Measurements from ENCODE around the gene CEACAM16.
"Not testable (repeated sequence)": the region's sequence is repeated elsewhere in the genome, so short reads cannot be mapped to it uniquely, and the experiment has no call there.

The CEACAM16 gene, protein sequence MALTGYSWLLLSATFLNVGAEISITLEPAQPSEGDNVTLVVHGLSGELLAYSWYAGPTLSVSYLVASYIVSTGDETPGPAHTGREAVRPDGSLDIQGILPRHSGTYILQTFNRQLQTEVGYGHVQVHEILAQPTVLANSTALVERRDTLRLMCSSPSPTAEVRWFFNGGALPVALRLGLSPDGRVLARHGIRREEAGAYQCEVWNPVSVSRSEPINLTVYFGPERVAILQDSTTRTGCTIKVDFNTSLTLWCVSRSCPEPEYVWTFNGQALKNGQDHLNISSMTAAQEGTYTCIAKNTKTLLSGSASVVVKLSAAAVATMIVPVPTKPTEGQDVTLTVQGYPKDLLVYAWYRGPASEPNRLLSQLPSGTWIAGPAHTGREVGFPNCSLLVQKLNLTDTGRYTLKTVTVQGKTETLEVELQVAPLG

DNA sequence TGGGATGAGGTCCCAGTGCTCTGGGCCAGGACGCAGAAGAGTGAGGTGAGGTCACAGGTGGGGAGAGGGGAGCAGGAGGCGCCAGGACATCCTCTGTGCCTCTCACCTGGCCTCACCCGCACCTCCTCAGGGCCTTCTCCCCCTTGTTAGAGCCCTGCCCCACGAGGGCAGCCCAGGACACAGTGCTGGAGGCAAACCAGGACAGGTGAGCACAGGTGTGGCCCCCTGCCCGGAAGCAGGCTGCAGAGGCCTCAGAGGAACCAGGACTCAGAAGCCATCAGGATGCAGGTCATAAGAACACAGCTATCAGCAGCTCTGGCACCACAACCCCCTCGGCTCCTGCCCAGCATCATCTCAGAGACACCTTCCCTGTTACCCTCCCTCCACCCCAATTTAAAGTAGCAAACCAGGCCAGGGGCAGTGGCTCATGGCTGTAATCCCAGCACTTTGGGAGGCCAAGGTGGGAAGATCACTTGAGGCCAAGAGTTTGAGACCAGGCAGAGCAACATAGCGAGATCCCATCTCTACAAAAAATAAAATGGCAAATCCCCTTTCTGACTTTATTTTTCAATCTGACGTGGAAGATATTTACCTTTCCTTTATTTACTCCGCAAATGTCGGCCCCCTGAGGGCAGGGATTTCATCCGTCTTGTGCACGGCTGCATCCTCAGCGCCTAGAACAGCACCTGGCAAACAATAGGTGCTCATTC, at the start of gene CEACAM16:
Gene CEACAM16, plus strand, starts transcription at position 660 of the 710 bp plus-strand sequence. CDS start 2,306 bp downstream, outside the sequence.
- DNase-seq: no peak

DNA sequence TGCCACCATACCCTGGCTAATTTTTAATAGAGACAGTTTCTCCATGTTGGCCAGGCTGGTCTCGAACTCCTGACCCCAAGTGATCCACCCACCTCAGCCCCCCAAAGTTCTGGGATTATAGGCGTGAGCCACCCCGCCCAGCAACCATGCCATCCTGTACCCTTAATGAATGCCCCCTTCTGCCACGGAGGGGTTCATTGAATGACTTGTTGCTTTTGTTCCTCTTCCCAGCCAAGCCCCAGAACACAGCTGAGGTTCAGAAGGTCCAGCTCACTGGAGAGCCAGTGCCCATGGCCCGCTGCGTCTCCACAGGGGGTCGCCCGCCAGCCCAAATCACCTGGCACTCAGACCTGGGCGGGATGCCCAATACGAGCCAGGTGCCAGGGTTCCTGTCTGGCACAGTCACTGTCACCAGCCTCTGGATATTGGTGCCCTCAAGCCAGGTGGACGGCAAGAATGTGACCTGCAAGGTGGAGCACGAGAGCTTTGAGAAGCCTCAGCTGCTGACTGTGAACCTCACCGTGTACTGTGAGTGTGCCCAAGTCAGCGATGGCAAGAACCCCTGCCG, 49.3 kb upstream of the CEACAM16 start:
- no peak for DNase-seq

DNA sequence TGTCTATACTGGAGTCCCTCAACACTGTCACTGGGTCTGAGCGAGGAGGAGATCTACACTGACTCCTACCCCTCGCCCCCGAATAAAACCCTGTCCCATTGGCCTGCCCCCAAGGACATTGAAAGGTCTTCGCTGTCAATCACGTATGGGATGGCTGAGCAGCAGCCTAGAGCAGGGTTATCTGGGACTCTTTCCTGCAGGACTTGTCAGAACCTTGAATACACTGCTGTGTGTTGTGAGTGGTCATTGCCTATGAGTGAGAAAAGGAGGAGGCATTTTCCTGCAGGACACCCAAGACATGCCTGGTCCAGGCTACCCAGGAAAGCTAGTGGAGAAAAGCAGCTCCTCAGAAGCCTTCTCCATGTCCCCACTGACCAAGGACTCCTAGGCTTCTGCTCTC, 45.6 kb upstream of the CEACAM16 start:
- no peak for DNase-seq

DNA sequence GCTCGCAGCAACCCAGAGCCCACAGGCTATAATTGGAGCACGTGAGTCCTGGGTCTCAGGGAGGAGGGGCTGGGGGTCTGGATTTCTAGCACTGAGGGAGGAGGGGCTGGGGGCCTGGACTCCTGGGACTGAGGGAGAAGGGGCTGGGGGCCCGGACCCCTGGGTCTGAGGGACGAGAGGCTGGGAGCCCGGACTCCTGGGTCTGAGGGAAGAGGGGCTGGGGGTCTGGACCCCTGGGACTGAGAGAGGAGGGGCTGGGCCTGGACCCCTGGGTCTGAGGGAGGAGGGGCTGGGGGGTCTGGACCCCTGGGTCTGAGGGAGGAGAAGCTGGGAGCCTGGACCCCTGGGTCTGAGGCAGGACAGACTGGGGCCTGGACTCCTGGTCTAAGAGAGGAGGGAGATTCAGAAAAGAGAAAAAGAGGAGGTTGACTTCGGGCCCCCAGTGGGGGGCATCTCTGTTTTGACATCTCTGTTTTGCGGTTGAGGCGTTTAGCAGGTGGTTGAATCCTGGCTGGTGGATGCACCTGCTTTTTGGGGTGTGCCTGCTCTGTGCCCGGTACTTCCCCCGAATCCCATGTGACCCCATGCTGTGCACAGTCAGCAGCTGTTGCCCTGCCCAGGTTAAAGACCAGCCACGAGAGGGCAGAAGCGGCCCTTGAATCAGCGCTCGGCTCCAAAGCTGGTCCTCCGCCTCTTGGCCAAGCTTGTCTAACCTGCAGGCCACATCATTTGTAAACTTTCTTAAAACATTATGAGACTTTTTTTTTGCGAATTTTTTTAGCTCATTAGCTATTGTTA, 44.8 kb upstream of the CEACAM16 start:
- no peak for DNase-seq

DNA sequence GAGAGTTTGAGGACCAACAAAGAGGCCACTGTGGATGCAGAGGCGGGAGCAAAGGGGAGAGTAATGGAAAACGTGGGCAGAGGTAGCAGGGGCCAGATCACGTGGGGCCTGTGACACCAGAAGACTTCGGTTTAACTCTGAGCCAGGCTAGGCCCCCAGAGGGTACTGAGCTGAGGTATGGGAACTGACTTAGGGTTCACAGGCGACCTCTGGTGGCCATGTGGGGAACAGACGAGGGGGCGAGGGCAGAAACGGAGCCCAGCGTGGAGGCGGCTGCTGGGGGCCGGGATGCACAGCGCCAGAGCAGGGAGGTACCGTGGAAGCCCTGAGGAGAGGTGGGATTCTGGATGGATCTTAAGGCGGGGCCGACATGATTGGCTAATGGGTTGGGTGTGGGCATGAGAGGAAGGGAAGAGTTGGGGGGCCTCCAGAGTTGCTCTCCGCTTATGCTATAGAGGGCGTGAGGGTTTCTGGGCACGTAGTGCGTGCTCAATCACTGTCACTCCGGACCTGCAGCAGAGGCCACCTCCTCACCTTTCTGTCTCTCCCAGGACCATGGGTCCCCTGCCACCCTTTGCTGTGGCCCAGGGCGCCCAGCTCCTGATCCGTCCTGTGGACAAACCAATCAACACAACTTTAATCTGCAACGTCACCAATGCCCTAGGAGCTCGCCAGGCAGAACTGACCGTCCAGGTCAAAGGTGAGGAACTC, 41.6 kb upstream of the CEACAM16 start:
- DNase-seq: peak in 1 of 2 experiments; percentile 24

DNA sequence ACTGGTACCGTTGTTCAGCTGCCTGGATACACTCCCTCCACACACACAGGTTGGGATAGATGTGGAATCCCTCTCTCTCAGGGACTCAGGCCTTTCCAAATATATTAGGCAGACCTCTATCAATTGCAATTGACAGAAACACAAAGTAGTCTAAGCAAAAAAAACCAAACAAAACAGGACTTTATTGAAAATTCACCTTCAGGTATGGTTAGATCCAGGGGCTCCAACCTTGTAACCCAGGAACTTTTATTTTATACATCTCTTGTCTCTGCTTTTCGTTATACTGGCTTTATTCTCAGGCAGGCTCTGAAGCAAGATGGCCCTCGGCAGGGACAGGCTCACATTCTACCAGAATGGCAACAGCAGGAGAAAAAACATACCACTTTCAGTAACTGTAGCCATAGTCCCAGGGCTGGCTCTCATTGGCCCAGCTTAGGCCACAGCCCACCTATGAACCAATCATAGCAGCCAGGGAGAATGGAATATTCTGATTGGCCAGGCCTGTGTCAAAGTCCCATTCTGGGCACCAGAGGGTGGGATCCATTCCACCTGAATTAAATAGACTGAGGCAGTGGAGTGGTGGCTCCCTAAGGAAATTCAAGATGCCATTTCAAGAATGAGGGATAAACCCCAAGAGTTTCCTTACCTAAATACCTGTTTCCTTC, 40.8 kb upstream of the CEACAM16 start:
- no peak for DNase-seq

DNA sequence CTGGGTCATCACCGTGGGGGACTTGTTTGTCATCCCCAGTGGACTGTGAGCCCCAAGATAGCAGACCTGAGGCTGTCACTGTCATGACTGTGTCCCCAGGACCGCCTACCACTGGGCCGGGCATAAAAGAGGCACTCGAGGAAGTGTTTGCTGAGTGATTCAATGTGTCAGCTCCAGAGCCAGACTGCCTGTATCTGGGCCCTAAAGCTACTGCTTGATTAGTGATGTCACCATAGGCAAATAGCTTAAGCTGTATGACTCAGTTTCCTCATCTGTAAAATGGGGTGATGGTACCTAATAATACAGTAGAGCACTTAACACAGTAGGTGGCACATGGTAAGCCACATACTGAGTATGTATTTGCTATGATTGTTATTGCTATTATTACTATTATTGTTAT, 38.9 kb upstream of the CEACAM16 start:
- DNase-seq: no peak

DNA sequence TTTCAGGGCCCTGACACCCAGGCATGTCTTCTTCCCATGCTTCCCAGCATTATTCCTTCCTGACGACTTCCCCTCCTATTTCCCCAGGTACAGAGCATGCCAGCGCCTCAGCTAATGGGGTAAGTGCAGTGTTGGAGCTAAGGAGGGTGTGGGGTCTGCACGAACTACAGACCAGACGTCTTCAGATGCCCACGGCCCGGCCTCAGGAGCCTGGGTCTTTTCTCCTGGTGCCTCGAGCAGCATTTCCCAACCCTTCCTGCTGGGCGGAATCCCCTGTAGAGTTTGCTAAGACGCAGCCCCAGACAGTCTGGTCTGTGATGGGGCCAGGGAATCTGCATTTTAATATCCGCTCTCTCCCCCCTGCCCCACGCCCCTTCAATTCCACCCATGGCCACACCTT, 37.7 kb upstream of the CEACAM16 start:
- no peak for DNase-seq

DNA sequence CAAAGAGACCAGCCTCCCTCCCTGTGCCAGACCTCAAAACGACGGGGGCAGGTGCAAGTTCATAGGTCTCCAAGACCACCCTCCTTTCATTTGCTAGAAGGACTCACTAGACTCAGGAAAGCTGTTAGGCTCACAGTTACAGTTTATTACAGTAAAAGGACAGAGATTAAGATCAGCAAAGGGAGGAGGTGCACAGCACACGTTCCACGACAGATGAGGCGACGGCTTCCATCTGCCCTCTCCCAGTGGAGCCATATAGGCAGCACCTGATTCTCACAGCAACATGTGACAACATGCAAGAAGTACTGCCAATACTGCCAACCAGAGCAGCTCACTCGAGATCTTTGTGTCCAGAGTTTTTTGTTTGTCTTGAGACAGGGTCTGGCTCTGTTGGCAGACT, 37.0 kb upstream of the CEACAM16 start:
- DNase-seq: no peak

DNA sequence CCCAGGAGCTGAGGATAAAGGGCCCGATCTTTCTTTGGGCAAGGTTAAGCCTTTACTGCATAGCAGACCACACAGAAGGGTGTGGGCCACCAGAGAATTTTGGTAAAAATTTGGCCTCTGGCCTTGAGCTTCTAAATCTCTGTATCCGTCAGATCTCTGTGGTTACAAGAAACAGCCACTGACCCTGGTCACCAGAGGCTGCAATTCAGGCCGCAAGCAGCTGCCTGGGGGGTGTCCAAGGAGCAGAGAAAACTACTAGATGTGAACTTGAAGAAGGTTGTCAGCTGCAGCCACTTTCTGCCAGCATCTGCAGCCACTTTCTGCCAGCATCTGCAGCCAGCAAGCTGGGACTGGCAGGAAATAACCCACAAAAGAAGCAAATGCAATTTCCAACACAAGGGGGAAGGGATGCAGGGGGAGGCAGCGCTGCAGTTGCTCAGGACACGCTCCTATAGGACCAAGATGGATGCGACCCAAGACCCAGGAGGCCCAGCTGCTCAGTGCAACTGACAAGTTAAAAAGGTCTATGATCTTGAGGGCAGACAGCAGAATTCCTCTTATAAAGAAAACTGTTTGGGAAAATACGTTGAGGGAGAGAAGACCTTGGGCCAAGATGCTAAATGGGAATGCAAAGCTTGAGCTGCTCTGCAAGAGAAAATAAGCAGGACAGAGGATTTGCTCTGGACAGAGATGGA, 36.1 kb upstream of the CEACAM16 start:
- no peak for DNase-seq

DNA sequence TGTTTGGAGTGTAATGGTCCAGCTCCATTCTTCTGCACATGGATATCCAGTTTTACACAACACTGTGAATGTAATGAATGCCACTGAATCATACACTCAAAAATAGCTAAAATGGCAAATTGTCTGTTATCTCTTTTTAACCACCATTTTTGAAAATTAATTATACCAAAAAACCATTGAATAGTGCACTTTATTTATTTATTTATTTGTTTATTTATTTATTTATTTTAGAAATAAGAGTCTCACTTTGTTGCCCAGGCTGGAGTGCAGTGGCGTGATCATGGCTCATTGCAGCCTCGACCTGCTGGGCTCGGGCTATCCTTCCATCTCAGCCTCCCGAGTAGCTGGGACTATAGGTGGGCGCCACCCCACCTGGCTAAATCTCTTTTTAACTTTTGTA, 35.0 kb upstream of the CEACAM16 start:
- DNase-seq: no peak

DNA sequence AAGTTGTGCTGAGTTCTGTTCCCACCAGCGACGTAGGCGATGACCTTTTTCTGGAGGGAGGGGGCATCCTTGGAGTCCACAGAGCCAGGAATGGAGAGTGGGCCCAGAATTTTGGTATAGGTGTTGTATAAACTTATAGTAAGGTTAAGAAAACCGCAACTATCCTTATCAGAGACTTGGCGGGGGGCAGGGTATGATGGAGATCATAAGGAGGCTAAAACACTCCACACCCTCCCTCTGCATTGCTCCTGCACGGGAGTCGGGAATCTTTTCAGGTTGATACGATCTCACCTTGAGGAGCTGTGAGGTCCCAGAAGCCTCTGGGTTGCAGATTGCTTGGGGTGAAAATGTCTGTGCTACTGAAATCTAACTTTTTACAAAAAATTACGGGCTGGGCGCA, 34.0 kb upstream of the CEACAM16 start:
- no peak for DNase-seq

DNA sequence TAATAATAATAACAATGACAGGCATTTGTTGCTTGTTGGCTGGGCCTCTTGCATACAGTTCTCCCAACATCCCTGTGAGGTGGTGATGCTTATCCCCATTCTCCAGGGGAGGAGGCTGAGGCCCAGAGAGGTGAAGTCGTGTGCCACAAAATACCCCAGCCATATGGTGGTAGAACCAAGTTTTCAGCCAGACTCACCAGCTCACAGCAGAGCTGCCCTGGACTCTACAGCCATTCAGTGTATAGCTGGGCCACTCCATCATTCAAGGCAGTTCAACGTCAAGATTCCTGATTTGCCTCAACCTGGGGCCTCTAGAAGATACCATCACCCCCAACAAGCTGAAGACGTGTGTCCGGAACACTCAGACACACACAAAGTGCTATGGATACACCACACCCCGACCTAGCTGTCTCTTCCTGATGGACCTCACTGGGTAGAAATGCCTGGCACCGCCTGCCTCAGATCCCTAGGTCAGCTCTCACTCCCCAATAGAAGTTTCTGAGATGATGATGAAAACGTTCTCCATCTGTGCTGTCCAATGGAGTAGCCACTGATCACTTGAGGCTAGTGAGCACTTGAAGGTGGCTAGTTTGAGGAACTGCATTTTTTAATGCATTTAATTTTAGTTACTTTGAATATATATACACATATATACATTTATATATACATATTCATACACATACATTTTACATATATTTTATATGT, 31.9 kb upstream of the CEACAM16 start:
- no peak for DNase-seq

DNA sequence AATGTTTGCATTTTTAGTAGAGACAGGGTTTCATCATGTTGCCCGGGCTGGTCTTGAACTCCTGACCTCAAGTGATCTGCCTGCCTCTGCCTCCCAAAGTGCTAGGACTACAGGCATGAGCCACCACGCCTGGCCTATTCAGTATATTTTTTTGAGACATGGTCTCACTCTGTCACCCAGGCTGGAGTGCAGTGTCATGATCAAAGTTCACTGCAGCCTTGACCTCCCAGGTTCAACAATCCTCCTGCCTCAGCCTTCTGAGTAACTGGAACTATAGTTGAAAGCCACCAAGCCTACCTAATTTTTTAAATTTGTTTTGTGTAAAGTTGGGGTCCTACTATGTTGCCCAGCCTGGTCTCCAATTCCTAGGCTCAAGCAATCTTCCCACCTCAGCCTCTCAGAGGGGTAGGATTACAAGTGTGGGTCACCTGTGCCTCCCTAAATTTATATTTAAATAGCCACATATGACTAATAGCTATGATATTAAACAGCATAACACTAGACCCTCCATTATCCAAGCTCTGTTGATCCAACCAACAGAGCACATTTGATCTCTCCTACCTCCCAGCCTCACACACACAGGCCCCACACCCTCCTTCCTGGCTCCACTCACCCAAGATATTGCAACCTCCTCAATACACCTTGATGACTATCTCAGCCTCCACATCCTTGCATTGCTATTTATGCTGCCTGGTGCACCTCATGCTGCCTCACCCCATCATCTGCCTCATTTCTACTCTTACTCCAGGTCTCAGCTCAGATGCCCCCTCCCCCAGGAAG, 29.8 kb upstream of the CEACAM16 start:
- no peak for DNase-seq

DNA sequence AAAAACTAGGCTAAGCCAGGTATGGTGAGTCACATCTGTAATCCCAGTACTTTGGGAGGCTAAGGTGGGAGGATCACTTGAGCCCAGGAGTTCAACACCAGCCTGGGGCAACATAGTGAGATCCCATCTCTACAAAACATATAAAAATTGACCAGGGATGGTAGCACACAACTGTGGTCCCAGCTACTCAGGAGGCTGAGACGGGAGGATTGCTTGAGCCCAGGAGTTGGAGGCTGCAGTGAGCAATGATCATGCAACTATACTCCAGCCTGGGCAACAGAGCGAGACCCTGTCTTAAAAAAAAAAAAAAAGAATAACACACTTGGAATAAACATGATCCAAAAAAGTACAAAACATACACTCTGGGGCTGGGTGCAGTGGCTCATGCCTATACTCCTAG, 28.9 kb upstream of the CEACAM16 start:
- not testable (repeated sequence) for DNase-seq

DNA sequence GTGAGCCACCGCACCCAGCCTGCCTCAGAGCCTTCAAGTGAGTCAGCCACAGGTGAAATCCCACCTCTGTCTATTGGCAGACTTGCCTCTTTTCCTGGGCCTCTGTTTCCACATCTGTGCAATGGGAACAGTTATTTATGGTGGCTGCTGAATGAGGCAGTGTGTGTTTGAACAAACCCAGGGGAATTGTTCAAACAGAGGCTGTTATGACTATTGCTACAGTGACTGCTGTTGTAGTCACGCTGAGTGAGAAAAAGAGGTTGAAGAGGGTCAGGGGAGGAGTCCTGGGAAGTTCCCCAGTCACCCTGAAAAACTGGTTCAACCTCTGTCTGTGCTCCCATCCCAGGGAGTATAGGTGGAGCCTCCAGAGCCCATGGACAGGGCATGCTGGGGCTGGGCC, 27.6 kb upstream of the CEACAM16 start, which contains the start of gene CEACAM19:
Gene CEACAM19, plus strand, starts transcription at position 83 of the 400 bp plus-strand sequence. CDS start 450 bp downstream, outside the sequence.
- DNase-seq: no peak

DNA sequence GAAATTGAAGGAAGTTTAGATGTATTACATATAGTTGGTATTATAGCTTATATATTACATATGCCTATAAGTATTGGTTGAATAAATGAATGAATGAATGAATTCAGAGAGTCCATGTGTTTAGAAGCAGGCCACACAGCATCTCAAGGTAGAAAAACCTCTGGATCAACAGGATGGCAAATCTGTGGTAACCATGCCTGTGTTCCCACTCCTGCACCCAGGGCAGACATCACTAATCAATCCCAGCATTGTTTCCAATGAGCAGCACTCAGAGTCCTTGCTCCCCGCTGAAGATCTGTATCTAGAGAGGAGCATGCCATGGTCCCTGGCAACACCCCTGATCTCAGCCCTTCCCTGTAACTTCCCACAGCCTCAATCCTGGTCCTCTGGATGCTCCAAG, 26.7 kb upstream of the CEACAM16 start:
- no peak for DNase-seq

DNA sequence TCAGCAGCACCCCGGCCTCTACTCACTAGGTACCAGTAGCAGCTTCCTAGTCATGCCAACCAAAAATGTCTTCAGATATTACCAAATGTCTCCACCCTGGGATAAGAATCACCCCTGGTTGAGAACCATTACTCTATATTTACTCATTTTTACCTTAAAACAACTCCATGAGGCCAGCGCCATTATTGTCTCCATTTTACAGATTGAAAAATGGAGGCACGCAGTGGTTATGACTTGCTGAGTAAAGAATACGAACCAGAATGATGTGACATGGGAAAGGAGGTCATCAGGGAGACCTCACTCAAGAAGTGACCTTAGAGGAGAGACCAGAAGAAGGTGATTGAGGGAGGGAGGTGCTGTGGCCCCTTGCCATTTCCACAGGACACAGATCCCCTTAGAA, 25.4 kb upstream of the CEACAM16 start:
- DNase-seq: no peak

DNA sequence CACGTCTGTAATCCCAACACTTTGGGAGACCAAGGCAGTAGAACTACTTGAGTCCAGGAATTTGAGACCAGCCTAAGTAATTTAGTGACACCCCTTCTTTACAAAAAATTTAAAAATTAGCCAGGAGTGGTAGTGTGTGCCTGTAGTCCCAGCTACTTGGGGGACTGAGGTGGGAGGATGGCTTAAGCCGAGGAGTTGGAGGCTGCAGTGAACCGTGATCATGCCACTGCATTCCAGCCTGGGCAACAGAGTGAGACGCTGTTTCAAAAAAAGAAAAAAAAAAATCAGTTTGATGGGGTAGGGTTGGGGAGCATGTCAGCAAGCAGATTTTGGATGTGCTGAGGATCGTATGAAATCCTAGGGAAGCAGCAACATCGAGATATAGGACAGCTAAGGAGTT, 23.4 kb upstream of the CEACAM16 start:
- no peak for DNase-seq

Data from NCI-H187 (cell line).